HG02678 (cell line): ENCODE measurements around the gene ATG101.

Source experiments
- ATAC-seq: cut with Tn5 transposase; IDR thresholded peaks from one replicate; pipeline ENCODE4 v1.9.1; 2021; ENCODE audit warnings: mild to moderate bottlenecking, moderate library complexity; ENCODE audit not compliant: unreplicated experiment

Gene ATG101

DNA sequence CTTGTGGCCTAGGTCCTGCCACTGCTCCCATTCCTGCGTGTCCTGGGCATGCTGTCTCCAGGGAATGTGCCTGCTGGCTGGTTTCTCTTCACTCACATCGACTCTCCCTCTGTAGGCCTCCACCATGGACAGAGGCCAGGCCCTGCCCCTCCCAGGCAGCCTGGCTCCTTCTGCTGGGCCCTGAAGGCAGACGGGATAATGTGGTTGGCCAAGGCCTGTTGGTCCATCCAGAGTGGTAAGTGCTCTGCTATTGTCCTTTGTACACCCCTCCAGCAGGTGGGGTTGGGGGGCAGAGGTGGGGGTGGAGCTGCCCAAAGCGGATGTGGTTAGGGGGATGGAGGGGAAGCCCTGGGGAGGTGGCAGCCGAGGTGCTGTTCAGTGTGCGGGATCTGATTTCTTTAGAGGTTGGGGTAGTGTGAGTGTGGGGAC is 28.1 kb upstream of the ATG101 start:
- ATAC-seq = no peak

GRCh38 chr12:52042706-52043385 is 26.9 kb upstream of the ATG101 start:
- no peak for ATAC-seq

GRCh38 chr12:52043386-52044212 is 26.2 kb upstream of the ATG101 start:
- ATAC-seq = no peak

- ATAC-seq = no peak
Measured at GRCh38 chr12:52044292-52044983, 25.3 kb upstream of the ATG101 start.

- no peak for ATAC-seq
Measured at GRCh38 chr12:52045794-52046199, 24.0 kb upstream of the ATG101 start.

GRCh38 chr12:52046859-52047258 is 22.9 kb upstream of the ATG101 start:
- ATAC-seq = no peak

GRCh38 chr12:52049286-52049685 is 20.5 kb upstream of the ATG101 start:
- no peak for ATAC-seq

GRCh38 chr12:52049688-52050087 is 20.1 kb upstream of the ATG101 start:
- ATAC-seq = no peak

DNA sequence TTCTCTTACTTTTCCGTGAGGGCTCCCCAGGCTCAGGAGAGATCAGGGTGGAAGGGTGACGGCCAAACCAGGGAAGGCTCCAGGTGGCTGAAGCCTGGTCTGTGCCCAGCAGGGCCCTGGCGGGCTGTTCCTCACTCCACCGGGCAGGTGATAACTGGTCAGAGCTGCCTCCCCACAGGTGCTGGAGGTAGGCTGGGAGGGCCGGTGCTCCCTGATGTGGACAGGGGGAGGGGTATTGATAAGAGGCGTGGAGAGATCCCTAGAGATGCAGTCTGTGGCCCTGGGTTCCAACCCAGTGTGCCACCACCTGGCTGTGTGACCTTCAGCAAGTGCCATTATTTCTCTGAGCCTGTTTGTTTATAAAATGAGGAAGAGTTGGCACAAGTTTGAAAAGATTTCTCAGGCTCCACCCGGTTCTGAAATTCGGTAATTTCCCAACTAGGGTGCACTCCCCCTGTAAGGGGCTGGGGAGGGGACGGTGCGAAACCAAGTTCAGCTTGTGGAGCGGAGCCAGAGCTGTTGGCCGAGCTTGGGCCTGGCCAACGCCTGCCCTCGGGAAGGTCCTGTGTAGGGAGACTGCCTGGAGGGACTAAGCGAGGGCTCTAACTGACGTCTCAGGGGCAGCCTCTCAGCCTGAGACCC is 19.5 kb upstream of the ATG101 start:
- peak; percentile 18 for ATAC-seq

GRCh38 chr12:52050758-52051541 is 18.8 kb upstream of the ATG101 start, which contains the start of gene NR4A1:
Gene NR4A1, plus strand, starts transcription at chr12:52051442. Its CDS starts 2,887 bp downstream, at chr12:52054329.
- ATAC-seq = peak; percentile 87

DNA sequence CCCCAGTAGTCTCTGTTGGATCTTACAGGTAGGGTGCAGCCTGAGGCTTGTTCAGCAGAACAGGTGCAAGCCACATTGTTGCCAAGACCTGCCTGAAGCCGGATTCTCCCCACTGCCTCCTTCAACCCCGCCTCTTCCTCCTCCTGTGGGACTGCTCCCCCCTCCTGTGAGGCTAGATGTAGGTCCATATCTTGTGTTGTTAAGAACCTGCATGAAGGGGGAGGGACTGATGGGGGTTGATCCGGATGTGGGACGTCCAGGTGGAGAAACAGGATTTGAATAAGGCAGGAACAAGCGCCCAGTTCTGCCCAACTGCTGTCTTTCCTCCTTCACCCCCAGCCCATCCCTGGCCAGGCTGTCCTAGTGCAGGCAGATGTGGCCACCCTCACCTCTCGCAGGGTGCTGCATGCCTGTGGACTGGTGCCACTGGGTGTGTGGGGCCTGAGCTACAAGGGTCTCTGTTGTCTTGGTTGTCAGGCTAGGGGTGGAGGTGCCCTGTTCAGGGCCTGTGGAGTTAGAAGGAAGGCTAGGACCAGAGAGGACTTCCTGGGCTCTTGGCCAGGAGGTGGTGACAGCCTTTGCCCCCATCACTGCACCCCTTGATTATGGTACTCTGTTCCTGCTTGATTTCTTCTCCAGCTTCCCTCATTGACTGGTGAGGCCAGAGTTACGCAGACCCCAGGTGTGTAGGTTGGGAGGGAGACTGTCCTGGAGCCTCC is 17.2 kb upstream of the ATG101 start:
- no peak for ATAC-seq

GRCh38 chr12:52053536-52054209 is 16.1 kb upstream of the ATG101 start:
- no peak for ATAC-seq

- no peak for ATAC-seq
Measured at GRCh38 chr12:52054231-52054832, 15.4 kb upstream of the ATG101 start.

- ATAC-seq = no peak
Measured at GRCh38 chr12:52054833-52055730, 14.7 kb upstream of the ATG101 start.

DNA sequence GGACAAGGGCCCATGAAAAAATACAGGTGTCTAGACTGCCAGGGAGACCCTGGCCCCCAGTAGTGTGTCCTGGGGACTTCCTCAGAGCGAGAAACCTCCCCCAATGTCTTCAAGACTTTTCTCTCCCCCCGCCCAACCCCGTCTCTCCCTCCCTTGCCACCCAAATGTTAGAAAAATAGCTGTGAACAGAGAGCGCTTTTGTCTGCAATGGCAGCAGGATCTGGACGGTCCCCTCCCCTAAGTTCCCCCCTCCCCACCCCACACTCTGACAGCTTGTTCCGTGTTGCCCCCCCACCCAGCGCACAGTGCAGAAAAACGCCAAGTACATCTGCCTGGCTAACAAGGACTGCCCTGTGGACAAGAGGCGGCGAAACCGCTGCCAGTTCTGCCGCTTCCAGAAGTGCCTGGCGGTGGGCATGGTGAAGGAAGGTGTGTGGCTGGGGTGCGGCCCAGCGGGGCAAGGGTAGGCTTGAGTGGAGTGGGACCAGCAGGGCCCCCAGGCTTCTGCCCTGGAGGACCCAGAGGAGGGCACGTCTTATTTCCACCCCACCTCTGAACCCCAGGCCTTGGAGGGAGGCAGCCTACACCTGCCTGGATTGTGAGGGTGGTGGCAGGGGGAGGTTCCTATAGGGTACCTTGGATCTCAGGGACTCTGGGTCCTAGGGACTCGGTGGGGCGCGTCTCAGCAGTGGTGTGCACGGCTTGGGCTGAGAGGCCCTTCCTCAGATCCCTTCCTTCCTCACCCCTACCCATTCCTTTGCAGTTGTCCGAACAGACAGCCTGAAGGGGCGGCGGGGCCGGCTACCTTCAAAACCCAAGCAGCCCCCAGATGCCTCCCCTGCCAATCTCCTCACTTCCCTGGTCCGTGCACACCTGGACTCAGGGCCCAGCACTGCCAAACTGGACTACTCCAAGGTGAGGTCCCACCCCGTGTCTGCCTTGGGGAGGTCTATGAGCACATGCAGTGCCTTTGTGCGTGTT is 13.8 kb upstream of the ATG101 start:
- no peak for ATAC-seq

- no peak for ATAC-seq
Measured at GRCh38 chr12:52056801-52057637, 12.8 kb upstream of the ATG101 start.
